Loucy (cell line): Measurements from ENCODE around the gene FSIP2.

Experiments used
- H2AFZ ChIP-seq: fragments of 200-600 bp; sonication (generic); 2 replicates; pipeline ENCODE4 v1.6.0; 2016; ENCODE audit warnings: antibody characterized with exemption, mild to moderate bottlenecking, low read length, moderate library complexity
- H3F3A ChIP-seq: fragments of 200-600 bp; 2 replicates; pipeline ENCODE4 v1.6.0; 2016; ENCODE audit warnings: antibody characterized with exemption, low read depth, mild to moderate bottlenecking
- H3K27me3 ChIP-seq: fragments of 200-600 bp; sonication (generic); 2 replicates; pipeline ENCODE4 v1.6.1; 2014; ENCODE audit warnings: low read length, mild to moderate bottlenecking; ENCODE audit not compliant: insufficient read depth, poor library complexity, severe bottlenecking
- H3K36me3 ChIP-seq: fragments of 200-600 bp; sonication (generic); 2 replicates; pipeline ENCODE4 v1.6.1; 2016; ENCODE audit warnings: low read length; ENCODE audit not compliant: insufficient read depth
- H3K4me1 ChIP-seq: fragments of 200-600 bp; sonication (generic); 2 replicates; pipeline ENCODE4 v1.5.1; 2014; ENCODE audit warnings: low read length, mild to moderate bottlenecking; ENCODE audit not compliant: insufficient read depth, poor library complexity, severe bottlenecking
- H3K4me2 ChIP-seq: fragments of 200-600 bp; sonication (generic); 2 replicates; pipeline ENCODE4 v1.6.0; 2014; ENCODE audit warnings: antibody characterized with exemption, low read length, low read depth, mild to moderate bottlenecking; ENCODE audit not compliant: poor library complexity, severe bottlenecking
- H3K4me3 ChIP-seq: fragments of 200-600 bp; sonication (generic); 2 replicates; pipeline ENCODE4 v1.5.1; 2014; ENCODE audit warnings: low read length, mild to moderate bottlenecking, mixed read lengths; ENCODE audit not compliant: poor library complexity, severe bottlenecking
- H3K79me2 ChIP-seq: fragments of 200-600 bp; sonication (generic); 2 replicates; pipeline ENCODE4 v1.6.1; 2014; ENCODE audit warnings: low read length; ENCODE audit not compliant: insufficient read depth
- H3K9ac ChIP-seq: fragments of 200-600 bp; sonication (generic); 2 replicates; pipeline ENCODE4 v1.6.0; 2014; ENCODE audit warnings: mild to moderate bottlenecking, low read depth, low read length, moderate library complexity; ENCODE audit not compliant: poor library complexity, severe bottlenecking
- H3K9me2 ChIP-seq: fragments of 200-600 bp; sonication (generic); replicated peaks from 2 replicates; pipeline ENCODE4 v1.6.1; 2016; ENCODE audit warnings: low read depth, low read length, mixed read lengths
- H3K9me3 ChIP-seq: fragments of 200-600 bp; sonication (generic); 2 replicates; pipeline ENCODE4 v1.6.1; 2014; ENCODE audit warnings: mild to moderate bottlenecking, antibody characterized with exemption, low read length, low read depth; ENCODE audit not compliant: insufficient read depth
- H4K20me1 ChIP-seq: fragments of 200-600 bp; sonication (generic); 2 replicates; pipeline ENCODE4 v1.6.0; 2014; ENCODE audit warnings: antibody characterized with exemption, low read length, mild to moderate bottlenecking; ENCODE audit not compliant: insufficient read depth, poor library complexity, severe bottlenecking
- CTCF ChIP-seq: fragments of 200-600 bp; sonication (generic); conservative IDR thresholded peaks from 2 replicates; pipeline ENCODE4 v1.5.1; 2014; ENCODE audit warnings: mild to moderate bottlenecking, antibody characterized with exemption, low read length
- EZH2phosphoT487 ChIP-seq: fragments of 200-600 bp; IDR thresholded peaks from 2 replicates; pipeline ENCODE4 v1.6.1; 2018; ENCODE audit warnings: antibody characterized with exemption, mild to moderate bottlenecking, moderate library complexity, borderline replicate concordance

FSIP2 gene

GRCh38 chr2:185802926-185803325 lies 64.3 kb downstream of the FSIP2 start:
- Histone ChIP-seq H2AFZ (no peak overlapping the region), H3F3A (no peaks in the 10 kb centered on the region), H3K36me3 (no peaks in the 10 kb centered on the region), H3K4me3 (no peak overlapping the region), H3K4me1 (no peaks in the 10 kb centered on the region), H3K9me3 (no peaks in the 10 kb centered on the region), H3K4me2 (no peak overlapping the region), H3K27me3 (no peaks in the 10 kb centered on the region), H3K9me2 (no peaks in the 10 kb centered on the region), H4K20me1 (no peaks in the 10 kb centered on the region), H3K9ac (no peak overlapping the region), H3K79me2 (no peaks in the 10 kb centered on the region)
- TF ChIP-seq EZH2phosphoT487: no peak
- TF ChIP-seq CTCF: no peak

GRCh38 chr2:185806783-185807182 lies 68.2 kb downstream of the FSIP2 start:
- H3K36me3 ChIP-seq: no peaks in the 10 kb centered on the region
- H3K27me3 ChIP-seq: no peaks in the 10 kb centered on the region
- TF ChIP-seq EZH2phosphoT487 (no peak), CTCF (no peak)
- H3K4me2 ChIP-seq: no peak overlapping the region
- no peaks in the 10 kb centered on the region for H3K9me2 ChIP-seq
- H3K9ac ChIP-seq: no peak overlapping the region
- H3F3A ChIP-seq: no peaks in the 10 kb centered on the region
- no peak overlapping the region for H3K4me3 ChIP-seq
- no peaks in the 10 kb centered on the region for H3K79me2 ChIP-seq
- no peaks in the 10 kb centered on the region; the same call in 1 of the 2 replicates for H3K9me3 ChIP-seq
- no peaks in the 10 kb centered on the region for H4K20me1 ChIP-seq
- no peaks in the 10 kb centered on the region for H3K4me1 ChIP-seq
- H2AFZ ChIP-seq: no peak overlapping the region

- Histone ChIP-seq H3K4me3 (no peak overlapping the region), H3K27me3 (no peaks in the 10 kb centered on the region), H2AFZ (no peak overlapping the region), H3K36me3 (no peaks in the 10 kb centered on the region), H3F3A (no peaks in the 10 kb centered on the region), H3K4me2 (no peak overlapping the region), H3K79me2 (no peaks in the 10 kb centered on the region), H3K9ac (no peak overlapping the region), H4K20me1 (no peaks in the 10 kb centered on the region), H3K4me1 (no peaks in the 10 kb centered on the region), H3K9me3 (no peaks in the 10 kb centered on the region; the same call in 1 of the 2 replicates), H3K9me2 (no peaks in the 10 kb centered on the region)
- no peak for TF ChIP-seq EZH2phosphoT487
- TF ChIP-seq CTCF: no peak
Observed at GRCh38 chr2:185807351-185807750, 68.7 kb downstream of the FSIP2 start.
